ENCODE measurements around the gene CILP.

GRCh38 chr15:65246939-65247338 lies 35.7 kb upstream of the CILP start:
- no peak for TF ChIP-seq ZNF761 (CRISPR knock-in tag; conservative IDR thresholded peaks at IDR 0.05)
- TF ChIP-seq ZFP36L1 (CRISPR knock-in tag; IDR thresholded peaks at IDR 0.05), result no peak
- TF ChIP-seq GABPA (IDR thresholded peaks at IDR 0.05; ENCODE audit: low read depth, low read length), result no peak
- TF ChIP-seq GABPA (CRISPR knock-in tag; IDR thresholded peaks at IDR 0.05; ENCODE audit: low read depth), result no peak
- no peak for TF ChIP-seq ZNF496 (CRISPR knock-in tag; IDR thresholded peaks at IDR 0.05; ENCODE audit: insufficient replicate concordance)
- TF ChIP-seq HOXA5 (CRISPR knock-in tag; IDR thresholded peaks at IDR 0.05), result no peak
- no peak for TF ChIP-seq GLI4 (CRISPR knock-in tag; IDR thresholded peaks at IDR 0.05; ENCODE audit: borderline replicate concordance)
- no peak for TF ChIP-seq PRPF4 (IDR thresholded peaks at IDR 0.05; ENCODE audit: low read depth, low read length, poor library complexity, severe bottlenecking)
- no peak for TF ChIP-seq ZNF878 (CRISPR knock-in tag; IDR thresholded peaks at IDR 0.05)
- TF ChIP-seq NR2C2 (CRISPR knock-in tag; IDR thresholded peaks at IDR 0.05; ENCODE audit: borderline replicate concordance), result no peak
- no peak for TF ChIP-seq EZH2 (conservative IDR thresholded peaks at IDR 0.05; ENCODE audit: low read depth, low read length)
- TF ChIP-seq ZSCAN30 (CRISPR knock-in tag; IDR thresholded peaks at IDR 0.05), result no peak
- TF ChIP-seq, protein P1, sequence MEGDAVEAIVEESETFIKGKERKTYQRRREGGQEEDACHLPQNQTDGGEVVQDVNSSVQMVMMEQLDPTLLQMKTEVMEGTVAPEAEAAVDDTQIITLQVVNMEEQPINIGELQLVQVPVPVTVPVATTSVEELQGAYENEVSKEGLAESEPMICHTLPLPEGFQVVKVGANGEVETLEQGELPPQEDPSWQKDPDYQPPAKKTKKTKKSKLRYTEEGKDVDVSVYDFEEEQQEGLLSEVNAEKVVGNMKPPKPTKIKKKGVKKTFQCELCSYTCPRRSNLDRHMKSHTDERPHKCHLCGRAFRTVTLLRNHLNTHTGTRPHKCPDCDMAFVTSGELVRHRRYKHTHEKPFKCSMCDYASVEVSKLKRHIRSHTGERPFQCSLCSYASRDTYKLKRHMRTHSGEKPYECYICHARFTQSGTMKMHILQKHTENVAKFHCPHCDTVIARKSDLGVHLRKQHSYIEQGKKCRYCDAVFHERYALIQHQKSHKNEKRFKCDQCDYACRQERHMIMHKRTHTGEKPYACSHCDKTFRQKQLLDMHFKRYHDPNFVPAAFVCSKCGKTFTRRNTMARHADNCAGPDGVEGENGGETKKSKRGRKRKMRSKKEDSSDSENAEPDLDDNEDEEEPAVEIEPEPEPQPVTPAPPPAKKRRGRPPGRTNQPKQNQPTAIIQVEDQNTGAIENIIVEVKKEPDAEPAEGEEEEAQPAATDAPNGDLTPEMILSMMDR (CRISPR knock-in tag; IDR thresholded peaks at IDR 0.05), result no peak
